Thyroid gland (tissue), 4 donors: ENCODE measurements around the gene TEX261.

Experiments
- CTCF ChIP-seq, 6 experiments: fragments of 200-600 bp in 3 of 6; fragments of 450-650 bp in 3 of 6; sonication (generic) in 3 of 6; IDR thresholded peaks; one replicate each; pipeline ENCODE4 v1.5.1; 2016 to 2019; ENCODE audit warnings: antibody characterized with exemption in 6 of 6, mild to moderate bottlenecking in 2 of 6, inconsistent platforms in 1 of 6, moderate library complexity in 1 of 6
- POLR2A ChIP-seq, 2 donors: fragments of 450-650 bp; IDR thresholded peaks; one replicate each; pipeline ENCODE4 v1.6.1; 2017; ENCODE audit warnings: antibody characterized with exemption in 2 of 2, mild to moderate bottlenecking in 2 of 2, moderate library complexity in 1 of 2

GRCh38 chr2:70999362-70999761 lies 4.7 kb upstream of the TEX261 start:
- TF ChIP-seq CTCF (IDR thresholded peaks at IDR 0.05) = no peak
- TF ChIP-seq POLR2A (IDR thresholded peaks at IDR 0.05) = no peak
